Measurements from ENCODE around the gene MRFAP1L1.
"Not testable (repeated sequence)": the region's sequence is repeated elsewhere in the genome, so short reads cannot be mapped to it uniquely, and the experiment has no call there.

The MRFAP1L1 gene

DNA sequence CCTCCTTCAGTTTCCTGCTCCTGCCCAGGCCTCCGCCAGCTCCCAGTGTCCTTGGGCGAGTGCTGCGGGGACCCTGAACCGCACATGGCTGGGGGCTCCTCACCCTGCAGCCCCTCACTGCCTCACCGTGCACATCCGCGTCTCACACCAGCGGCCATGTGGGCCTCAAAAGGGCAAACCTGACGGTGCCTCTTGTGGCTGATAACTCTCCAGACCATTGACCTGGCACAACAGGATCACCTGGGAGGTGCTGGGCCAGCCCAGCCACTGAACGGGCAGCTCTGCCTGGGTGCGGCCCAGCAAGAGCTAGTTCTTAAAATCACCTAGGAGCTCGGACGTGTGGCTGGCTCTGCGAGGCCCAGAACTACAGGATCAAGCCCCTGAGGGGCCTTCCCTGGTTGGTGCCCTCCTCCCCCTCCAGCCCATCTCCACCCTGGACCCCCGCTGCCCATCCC lies 20.1 kb downstream of the MRFAP1L1 start:
- DNase-seq (ENCODE audit: low read depth in 3 of 3, low spot score in 1 of 3), result no peak

DNA sequence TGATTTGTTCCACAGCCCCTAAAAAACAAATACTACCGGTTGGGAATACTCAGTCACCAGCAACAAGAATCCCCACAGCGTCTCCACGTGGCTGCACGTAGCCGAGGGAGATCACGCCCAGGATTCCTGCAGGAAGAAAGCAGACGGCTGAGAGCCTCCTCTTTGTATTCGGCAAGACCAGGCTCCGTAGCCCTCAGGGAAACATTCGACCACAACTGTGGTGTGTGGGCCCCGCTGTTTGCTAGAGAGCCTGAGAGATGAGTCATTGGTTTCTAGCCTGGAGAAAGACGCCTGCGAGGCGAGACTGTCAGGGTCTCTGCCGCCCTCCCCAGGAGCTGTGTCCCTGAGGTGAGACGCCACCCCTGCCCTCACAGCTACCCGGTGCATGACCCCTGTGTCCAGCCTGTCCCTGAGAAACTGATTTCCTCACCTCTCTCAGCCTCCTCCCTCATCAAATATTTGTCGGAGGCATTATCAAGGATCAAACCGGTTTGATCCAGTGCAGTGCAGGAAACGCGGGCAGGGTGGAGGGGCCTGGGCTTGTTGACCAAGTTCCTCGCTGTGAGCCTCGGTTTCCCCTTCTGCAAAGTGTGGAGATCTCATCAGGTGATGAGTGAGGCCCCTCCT lies 20.7 kb downstream of the MRFAP1L1 start:
- DNase-seq (ENCODE audit: low read depth in 3 of 3, low spot score in 1 of 3), result peak in 2 of 3 donors; percentile 43 to 55

DNA sequence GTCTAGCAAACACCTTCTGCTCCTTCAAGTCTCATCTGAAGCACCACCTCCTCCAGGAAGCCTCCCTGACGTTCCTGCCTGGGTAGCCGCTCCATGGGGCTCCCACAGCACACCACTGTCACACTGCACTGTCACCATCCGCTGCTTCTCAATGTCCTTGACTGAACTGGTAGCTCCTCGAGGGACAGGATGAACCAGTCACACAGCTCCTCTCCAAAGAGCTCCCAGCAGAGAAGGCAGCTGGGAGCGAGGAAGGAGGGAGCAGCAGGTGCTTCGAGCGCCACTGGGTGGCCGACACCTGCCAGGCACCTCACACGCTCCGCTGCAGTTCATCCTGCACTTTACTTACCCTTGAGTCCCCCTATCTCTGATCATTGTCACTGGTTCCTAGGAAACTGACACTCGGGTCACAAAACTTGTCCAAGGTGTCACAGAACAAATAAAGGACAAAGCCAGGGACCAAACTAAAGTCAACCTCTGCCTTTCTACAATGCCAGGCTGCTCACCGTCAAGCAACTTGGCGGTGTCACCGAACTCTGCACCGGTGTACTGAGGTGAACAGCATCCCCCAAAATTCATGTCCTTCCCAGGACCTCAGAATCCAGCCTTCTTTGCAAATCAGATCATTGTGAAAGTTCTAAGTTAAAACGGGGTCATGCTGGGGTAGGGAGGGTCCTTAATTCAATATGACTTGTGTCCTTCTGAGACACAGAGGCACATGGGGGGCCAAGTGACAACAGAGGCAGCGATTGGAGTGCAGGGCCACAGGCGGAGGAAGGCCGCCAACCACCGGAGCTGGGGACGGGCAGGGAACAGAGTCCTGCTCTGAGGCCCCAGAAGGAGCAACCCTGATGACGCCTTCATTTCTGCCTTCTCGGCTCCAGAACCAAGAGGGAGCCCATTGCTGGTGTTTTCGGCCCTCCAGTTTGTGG lies 21.5 kb downstream of the MRFAP1L1 start:
- no peak for DNase-seq (ENCODE audit: low read depth in 3 of 3, low spot score in 1 of 3)

DNA sequence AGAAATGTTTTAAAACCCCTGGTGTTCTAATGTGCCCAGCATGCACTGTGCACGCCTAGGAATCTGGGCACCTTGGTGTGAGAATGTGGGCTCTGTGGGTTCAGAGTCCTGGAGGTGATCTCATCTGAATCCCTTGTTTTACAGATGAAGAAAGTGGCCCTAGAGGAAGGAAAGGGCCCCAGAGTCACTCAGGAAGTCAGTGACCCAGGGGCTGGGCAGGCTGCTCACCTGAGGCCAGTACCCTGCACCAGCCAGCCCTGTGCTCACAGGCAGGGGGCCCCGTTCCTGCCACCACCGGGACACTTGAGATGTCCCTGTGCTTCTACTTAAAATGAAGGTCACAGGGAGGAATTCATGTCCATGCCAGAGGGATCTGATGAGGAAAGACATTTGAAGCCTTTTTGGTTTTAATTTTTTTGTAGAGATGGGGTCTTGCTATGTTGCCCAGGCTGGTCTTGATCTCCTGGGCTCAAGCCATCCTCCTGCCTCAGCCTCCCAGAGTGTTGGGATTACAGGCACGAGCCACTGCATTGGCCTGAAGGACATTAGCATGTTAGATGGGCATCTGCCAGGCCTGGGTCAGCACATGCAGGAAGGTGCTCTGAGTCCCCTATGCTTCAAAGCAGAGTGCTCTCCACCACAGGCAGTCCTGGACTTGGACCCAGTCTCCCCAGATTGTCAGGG lies 23.4 kb downstream of the MRFAP1L1 start:
- DNase-seq (ENCODE audit: low read depth in 3 of 3, low spot score in 1 of 3), result no peak

DNA sequence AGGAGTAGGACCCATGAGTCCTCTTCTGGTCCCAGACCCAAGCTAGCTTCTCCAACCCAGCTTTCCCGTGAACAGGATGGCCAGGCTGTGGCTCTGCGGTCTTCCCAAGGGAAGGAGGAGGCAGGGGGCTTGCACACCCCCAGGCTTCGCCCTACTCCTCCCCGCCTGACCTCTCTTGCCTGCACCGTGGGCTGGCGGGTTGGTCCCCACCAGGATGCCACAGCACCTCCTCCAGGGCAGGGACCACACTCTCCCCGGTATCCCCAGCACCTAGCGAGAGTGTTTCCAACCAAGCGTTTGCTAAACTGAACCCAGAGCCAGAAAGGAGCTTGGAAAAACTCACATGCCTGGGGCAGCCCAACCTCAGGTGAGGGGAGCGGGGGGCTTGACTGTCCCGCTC lies 25.0 kb downstream of the MRFAP1L1 start:
- no peak for DNase-seq (ENCODE audit: low read depth in 3 of 3, low spot score in 1 of 3)

DNA sequence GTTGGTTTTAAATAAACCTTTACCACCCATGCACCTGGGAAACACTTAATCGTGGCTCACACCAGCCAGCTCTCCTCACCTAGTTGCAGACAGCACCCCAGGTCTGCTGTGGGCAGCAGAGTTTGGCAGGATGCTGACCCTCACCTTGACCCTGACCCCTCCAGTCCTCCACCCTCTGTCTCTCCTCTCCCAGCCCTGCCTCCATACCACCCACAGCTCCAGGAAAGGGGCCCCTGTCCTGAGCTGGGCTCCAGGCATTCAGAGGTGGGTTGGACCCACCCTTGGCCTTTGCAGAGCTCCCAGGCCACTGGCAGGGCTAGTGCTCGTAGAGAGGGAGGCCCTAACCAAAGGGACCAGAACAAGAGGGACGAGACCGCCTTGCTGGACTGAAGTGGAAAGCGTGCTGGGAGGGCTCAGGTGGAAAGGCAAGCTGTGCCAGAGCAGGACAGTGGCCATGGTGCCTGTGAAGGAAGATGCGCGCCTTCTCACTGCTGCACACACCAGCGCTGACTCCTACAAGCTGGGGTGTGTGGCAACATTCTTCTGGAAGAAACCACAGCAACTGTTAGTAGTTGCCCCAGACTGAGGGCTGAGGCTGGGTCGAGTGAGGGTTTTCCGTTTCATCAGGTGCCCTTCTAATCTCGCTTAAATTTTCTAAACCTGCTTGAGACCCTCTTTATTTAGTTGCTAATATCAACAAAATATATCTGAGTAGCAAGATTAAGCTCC lies 26.6 kb downstream of the MRFAP1L1 start:
- no peak for DNase-seq (ENCODE audit: low read depth in 3 of 3, low spot score in 1 of 3)

DNA sequence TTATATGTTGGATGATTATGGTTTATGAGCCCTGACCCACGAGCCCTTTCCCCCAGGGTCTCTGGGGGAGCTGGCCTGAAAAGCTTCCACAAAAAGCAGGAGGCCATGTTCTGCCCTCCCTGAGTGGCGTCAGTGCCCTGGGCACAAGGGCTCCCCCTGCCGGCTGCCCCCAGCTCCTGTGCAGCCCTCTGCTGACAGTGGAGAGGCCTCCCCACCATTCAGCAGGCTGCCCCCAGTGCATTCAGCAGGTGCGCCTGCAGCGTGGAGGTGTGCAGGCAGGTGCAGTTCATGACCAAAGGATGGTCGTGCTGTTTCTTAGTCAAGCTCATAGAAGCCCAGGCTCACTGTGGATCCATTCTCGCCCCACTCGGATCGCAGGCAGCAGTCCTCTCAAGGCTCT lies 28.5 kb downstream of the MRFAP1L1 start:
- no peak for DNase-seq (ENCODE audit: low read depth in 3 of 3, low spot score in 1 of 3)

DNA sequence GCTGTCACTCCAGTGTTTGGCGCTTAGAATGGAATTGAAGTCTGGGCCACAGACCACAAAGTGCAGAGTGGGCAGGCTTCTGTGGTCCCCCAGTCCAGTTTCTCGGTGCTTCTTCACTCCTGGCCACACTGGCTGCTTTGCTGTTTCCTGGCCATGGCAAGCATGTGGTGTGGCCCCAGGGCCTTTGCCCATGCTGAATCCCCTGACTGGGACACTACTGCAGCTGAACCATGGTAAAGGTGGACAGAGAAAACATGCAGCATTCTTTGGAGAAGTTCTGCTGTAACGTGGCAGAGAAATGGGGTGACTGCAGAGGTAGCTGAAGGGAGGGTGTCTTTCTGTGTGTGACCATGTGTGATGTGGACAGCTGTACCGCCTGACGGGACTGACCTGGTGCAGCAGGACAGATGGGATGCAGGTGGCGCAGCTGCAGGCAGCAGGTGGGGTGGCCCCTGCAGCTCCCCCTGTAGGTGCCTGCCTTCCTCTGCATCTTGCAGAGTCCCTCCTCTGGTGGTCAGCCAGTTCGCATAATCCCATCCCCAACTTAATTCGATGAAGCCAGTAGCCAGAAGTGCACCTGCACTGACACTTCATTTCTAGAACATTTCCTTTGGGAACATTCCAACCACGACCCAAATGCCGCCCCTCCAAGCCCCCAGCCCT lies 29.2 kb downstream of the MRFAP1L1 start:
- DNase-seq (ENCODE audit: low read depth in 3 of 3, low spot score in 1 of 3), result no peak

DNA sequence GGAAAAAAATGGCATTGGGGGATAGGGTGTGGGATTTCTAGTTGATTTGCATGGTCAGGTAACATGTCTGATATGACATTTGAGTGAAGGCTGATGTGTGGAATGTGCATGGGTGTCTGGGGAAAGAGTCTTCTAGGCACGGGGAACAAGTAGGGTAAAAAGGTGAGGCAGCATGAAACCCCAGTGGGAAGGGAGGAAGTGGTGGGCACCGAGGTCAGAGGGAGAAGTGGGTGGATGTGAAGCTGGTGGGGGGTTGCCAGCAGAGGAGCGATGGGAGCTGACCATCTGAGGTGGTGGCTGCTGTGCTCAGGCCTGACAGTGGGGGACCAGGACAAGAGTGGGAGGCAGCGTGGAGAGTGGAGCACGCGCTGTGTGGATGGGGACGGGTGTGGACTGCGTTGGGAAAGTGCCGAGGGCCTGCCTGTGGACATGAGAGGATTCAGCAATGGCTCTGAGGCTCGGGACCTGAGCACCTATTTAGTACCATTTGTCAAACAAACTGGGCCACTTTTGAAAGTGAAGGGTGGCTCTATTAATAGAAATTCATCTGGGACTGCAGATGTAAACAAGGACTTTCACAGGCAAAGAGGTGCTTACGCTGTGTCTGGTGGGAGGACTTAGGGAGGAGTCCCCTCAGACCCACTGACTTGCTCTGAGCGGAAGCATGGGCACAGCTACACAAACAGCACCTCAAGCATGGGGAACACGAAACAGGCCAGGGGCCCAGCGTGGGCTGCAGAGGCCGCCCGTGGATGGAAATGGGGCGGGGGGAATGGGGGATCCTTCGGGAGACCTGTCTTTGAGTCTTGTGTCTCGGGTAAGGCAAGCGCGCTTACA lies 32.7 kb downstream of the MRFAP1L1 start:
- no peak for DNase-seq (ENCODE audit: low read depth in 3 of 3, low spot score in 1 of 3)

DNA sequence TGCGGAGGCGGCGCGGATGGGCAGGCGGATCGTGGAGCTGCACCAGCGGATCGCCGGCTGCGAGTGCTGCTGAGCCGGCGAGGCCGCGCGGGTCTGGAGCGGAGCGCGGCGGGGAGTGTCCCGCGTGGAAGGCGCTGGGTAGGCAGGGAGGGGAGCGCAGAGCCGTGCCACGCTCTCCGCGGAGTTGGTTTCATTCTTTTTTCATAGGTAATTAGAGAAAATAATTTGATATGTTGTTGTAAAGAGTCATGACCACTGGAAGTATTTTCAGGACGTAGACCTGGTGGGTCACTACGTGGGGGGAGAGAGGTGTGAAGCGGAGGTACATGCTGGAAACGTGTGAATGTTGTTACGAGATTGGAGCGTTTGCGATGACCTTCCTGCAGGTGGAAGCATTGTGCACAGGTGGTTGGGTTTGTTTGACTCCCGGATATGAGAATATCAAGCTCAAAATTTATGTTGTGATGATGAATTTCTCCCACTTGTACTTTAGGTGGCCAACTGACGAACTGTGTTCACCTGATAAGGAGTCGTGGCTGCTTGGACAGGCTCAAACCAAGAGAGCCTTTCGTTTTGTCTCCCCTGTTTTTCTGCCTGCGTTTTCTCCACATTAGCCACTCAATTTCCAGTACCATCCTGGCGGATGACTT lies 35.0 kb downstream of the MRFAP1L1 start:
- no peak for DNase-seq (ENCODE audit: low read depth in 3 of 3, low spot score in 1 of 3)

DNA sequence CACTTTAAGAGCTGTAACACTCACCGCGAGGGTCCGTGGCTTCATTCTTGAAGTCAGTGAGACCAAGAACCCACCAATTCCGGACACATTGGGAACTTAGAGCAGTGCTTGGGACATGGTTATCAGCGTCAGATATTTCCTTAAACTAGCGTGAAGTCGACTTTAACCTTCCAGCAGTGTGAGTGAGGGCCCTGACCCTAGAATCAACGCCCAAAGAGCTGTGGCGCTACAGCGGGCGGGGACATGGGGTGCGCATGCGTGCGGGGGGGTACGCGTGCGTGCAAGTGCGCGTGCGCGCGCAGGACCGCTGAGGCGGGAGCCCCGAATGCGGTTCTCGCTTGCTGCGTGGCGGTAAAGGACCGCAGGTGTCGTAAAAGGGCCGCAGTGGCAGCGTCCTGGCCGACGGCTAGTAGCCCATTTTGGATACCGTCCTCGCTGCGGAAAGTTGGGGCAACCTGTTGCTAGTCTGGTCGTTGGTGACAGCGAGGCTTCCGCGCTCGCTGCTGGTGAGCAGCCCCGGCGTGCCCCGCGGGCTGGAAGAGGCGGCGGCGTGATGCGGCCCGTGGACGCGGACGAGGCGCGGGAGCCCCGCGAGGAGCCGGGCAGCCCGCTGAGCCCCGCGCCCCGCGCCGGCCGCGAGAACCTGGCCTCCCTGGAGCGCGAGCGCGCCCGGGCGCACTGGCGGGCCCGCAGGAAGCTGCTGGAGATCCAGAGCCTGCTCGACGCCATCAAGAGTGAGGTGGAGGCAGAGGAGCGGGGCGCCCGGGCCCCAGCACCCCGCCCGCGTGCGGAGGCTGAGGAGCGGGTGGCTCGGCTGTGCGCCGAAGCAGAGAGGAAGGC lies 35.8 kb downstream of the MRFAP1L1 start:
- peak; percentile 83 to 91 (median 86) for DNase-seq (ENCODE audit: low read depth in 3 of 3, low spot score in 1 of 3)

DNA sequence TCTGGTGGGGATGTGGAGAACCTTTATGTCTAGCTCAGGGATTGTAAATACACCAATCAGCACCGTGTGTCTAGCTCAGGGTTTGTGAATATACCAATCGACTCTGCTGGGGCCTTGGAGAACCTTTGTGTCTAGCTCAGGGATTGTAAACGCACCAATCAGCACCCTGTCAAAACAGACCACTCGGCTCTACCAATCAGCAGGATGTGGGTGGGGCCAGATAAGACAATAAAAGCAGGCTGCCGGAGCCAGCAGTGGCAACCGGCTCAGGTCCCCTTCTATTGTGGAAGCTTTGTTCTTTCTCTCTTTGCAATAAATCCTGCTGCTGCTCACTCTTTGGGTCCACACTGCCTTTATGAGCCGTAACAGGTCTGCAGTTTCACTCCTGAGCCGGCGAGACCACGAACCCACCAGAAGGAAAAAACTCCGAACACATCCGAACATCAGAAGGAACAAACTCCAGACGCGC lies 36.4 kb downstream of the MRFAP1L1 start:
- DNase-seq (ENCODE audit: low read depth in 3 of 3, low spot score in 1 of 3), result not testable (repeated sequence)

DNA sequence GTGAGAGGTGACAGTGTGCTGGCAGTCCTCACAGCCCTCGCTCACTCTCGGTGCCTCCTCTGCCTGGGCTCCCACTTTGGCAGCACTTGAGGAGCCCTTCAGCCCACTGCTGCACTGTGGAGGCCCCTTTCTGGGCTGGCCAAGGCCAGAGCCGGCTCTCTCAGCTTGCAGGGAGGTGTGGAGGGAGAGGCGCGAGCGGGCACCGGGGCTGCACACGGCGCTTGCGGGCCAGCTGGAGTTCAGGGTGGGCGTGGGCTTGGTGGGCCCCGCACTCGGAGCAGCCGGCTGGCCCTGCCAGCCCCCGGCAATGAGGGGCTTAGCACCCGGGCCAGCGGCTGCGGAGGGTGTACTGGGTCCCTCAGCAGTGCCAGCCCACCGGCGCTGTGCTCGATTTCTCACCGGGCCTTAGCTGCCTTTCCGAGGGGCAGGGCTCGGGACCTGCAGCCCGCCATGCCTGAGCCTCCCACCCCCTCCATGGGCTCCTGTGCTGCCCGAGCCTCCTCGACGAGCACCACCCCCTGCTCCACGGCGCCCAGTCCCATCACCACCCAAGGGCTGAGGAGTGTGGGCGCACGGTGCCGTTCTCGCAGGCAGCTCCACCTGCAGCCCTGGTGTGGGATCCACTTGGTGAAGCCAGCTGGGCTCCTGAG lies 37.0 kb downstream of the MRFAP1L1 start:
- DNase-seq (ENCODE audit: low read depth in 3 of 3, low spot score in 1 of 3), result not testable (repeated sequence)

DNA sequence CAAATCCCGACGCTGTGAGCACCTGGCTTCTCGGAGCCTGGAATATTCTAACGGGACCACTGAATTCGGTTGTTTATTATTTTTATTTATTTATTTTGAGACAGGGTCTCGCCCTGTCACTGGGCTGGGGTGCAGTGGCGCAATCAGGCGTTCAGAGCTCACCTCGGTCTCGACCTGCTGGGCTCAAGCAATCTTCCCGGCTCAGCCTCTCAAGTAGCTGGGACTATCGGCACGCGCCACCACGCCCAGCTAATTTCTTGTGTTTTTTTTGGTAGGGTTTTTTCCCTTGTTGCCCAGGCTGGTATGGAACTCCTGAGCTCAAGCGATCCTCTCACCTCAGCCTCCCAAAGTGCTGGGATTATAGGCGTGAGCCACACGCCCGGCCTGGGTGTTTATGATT lies 37.5 kb downstream of the MRFAP1L1 start:
- no peak for DNase-seq (ENCODE audit: low read depth in 3 of 3, low spot score in 1 of 3)

DNA sequence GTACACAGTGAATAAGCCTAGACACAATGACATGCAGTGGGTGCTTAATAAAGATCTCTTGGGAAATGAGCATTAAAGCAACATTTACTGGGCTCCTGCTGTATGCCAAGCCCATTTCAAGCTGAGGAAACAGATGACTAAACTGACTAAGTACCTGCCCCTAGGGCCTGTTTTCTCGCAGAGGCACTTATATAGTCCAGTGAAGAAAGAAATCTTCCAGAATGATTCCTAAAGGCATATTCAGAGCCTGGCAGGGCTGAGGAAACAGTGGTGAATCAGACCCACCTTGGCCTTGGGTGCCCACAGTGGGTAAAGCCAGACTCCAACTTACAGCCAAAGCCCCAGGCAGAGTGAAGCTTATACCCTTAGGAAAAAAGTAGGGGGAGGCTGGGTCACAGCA lies 38.0 kb downstream of the MRFAP1L1 start:
- DNase-seq (ENCODE audit: low read depth in 3 of 3, low spot score in 1 of 3), result no peak

DNA sequence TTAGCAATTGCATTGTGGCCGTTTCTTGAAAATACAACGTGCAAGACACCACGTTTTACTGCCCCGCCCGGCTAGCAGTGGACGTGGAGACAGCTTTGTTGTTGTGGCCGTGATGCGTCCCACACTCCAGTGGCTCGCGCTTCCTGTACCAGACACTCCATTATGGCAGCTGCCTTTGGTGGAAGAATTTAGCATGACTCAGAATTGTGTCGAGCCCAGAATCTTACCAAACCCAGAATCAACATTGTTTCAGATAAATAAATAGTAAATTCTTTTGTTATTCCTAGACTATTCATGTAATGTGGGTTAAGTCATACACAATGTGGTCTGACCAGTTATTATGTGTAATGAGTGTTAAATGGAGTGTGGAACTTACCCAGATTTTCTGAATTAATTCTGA lies 41.3 kb downstream of the MRFAP1L1 start:
- no peak for DNase-seq (ENCODE audit: low read depth in 3 of 3, low spot score in 1 of 3)

DNA sequence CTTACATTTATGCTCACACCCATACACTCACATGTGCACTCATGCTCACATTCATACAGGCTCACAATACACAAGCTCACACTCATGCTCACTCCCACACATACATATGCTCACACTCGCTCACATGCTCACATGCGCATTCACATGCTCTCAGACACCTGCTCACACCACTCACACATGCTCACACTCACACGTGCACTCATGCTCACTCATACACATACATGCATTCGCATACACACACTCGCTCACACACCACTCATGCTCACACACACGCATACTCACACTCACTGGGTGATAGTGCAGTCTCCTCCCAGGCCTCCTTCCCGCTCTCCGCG lies 44.4 kb downstream of the MRFAP1L1 start:
- DNase-seq (ENCODE audit: low read depth in 3 of 3, low spot score in 1 of 3), result no peak

All from stimulated activated CD4-positive, alpha-beta T cell treated with anti-CD3 and anti-CD28 coated beads, TNF-alpha, amount 100 ng/mL, for 1 hour (primary cell).